ENCODE results near the gene OR10J1. TPM values are rescaled to one million over a fixed set of nuclear protein-coding genes. Genes with fewer than 3 reads are reported as not detected.

OR10J1 gene
- total RNA-seq (2022): not detected in 2 replicates
- Bru-seq, nascent RNA: not detected
- BruChase-seq, experiment 1, labeled RNA remaining after a 6-hour chase: not detected
- BruChase-seq, experiment 2, labeled RNA remaining after a 2-hour chase: not detected
- long read RNA-seq: 0 reads

GRCh38 chr1:159439422-159439821 is at the start of gene OR10J1:
TSS of gene OR10J1 (plus strand) at chr1:159439722. CDS start at chr1:159439792, 70 bp downstream.
- no peak for DNase-seq
- H3K4me3 Mint-ChIP-seq (ENCODE audit: low read depth, unreplicated experiment): no peak within 1 kb of the TSS
- H3K27ac Mint-ChIP-seq (ENCODE audit: unreplicated experiment): no peak within 1 kb of the TSS
- no TSS peak for BruUV-seq (replicated peaks)
- H3K4me1 Mint-ChIP-seq (ENCODE audit: low read depth, unreplicated experiment): no peaks in the 10 kb centered on the region
- H3K27me3 Mint-ChIP-seq (ENCODE audit: unreplicated experiment): no peaks in the 10 kb centered on the region
- H3K9me3 Mint-ChIP-seq (ENCODE audit: low read depth, unreplicated experiment): peaks cover 3% of the 10 kb centered on the region
- intact Hi-C loops (cut with micrococcal nuclease; ENCODE audit: unreplicated experiment): no loop called here
- H3K36me3 Mint-ChIP-seq (ENCODE audit: insufficient read depth, unreplicated experiment): no peaks in the 10 kb centered on the region
- no peak for TF ChIP-seq CTCF (IDR thresholded peaks at IDR 0.05; ENCODE audit: unreplicated experiment)
- CTCF ChIA-PET: no interaction called here

- CTCF ChIA-PET: no interaction called here
- Mint-ChIP-seq H3K4me1 (ENCODE audit: low read depth, unreplicated experiment) (no peaks in the 10 kb centered on the region), H3K36me3 (ENCODE audit: insufficient read depth, unreplicated experiment) (no peaks in the 10 kb centered on the region), H3K4me3 (ENCODE audit: low read depth, unreplicated experiment) (no peak overlapping the region), H3K27me3 (ENCODE audit: unreplicated experiment) (no peaks in the 10 kb centered on the region), H3K27ac (ENCODE audit: unreplicated experiment) (no peak overlapping the region), H3K9me3 (ENCODE audit: low read depth, unreplicated experiment) (peaks cover 5% of the 10 kb centered on the region)
- intact Hi-C loops (cut with micrococcal nuclease; ENCODE audit: unreplicated experiment): no loop called here
- no peak for DNase-seq
- no TSS peak for BruUV-seq (replicated peaks)
- TF ChIP-seq CTCF (IDR thresholded peaks at IDR 0.05; ENCODE audit: unreplicated experiment): no peak
Measured at GRCh38 chr1:159406821-159407220, 32.7 kb upstream of the OR10J1 start.

- TF ChIP-seq CTCF (IDR thresholded peaks at IDR 0.05; ENCODE audit: unreplicated experiment): no peak
- Mint-ChIP-seq H3K36me3 (ENCODE audit: insufficient read depth, unreplicated experiment) (no peaks in the 10 kb centered on the region), H3K4me3 (ENCODE audit: low read depth, unreplicated experiment) (no peak overlapping the region), H3K27me3 (ENCODE audit: unreplicated experiment) (no peaks in the 10 kb centered on the region), H3K27ac (ENCODE audit: unreplicated experiment) (no peak overlapping the region), H3K4me1 (ENCODE audit: low read depth, unreplicated experiment) (no peaks in the 10 kb centered on the region), H3K9me3 (ENCODE audit: low read depth, unreplicated experiment) (peaks cover 5% of the 10 kb centered on the region)
- DNase-seq: no peak
- intact Hi-C loops (cut with micrococcal nuclease; ENCODE audit: unreplicated experiment): no loop called here
- CTCF ChIA-PET: no interaction called here
- no TSS peak for BruUV-seq (replicated peaks)
Measured at GRCh38 chr1:159408862-159409400, 30.6 kb upstream of the OR10J1 start.

GRCh38 chr1:159421821-159422220 is 17.7 kb upstream of the OR10J1 start:
- TF ChIP-seq CTCF (IDR thresholded peaks at IDR 0.05; ENCODE audit: unreplicated experiment): peak; percentile 23
- CTCF ChIA-PET: no interaction called here
- no peak overlapping the region for H3K27ac Mint-ChIP-seq (ENCODE audit: unreplicated experiment)
- no TSS peak for BruUV-seq (replicated peaks)
- H3K36me3 Mint-ChIP-seq (ENCODE audit: insufficient read depth, unreplicated experiment): no peaks in the 10 kb centered on the region
- no peak overlapping the region for H3K4me3 Mint-ChIP-seq (ENCODE audit: low read depth, unreplicated experiment)
- intact Hi-C loops (cut with micrococcal nuclease; ENCODE audit: unreplicated experiment): no loop called here
- H3K9me3 Mint-ChIP-seq (ENCODE audit: low read depth, unreplicated experiment): peaks cover 7% of the 10 kb centered on the region
- no peaks in the 10 kb centered on the region for H3K27me3 Mint-ChIP-seq (ENCODE audit: unreplicated experiment)
- no peak for DNase-seq
- H3K4me1 Mint-ChIP-seq (ENCODE audit: low read depth, unreplicated experiment): no peaks in the 10 kb centered on the region

All from Calu3 (cell line).